GM18873 (cell line): ENCODE data around the gene ATP2B3.
A peak's percentile ranks its signal among the peaks of the same experiment; 100 is the strongest.

Source experiments
- ATAC-seq: cut with Tn5 transposase; IDR thresholded peaks from one replicate; pipeline ENCODE4 v1.9.1; 2021; ENCODE audit warnings: mild to moderate bottlenecking, moderate library complexity, moderate number of reproducible peaks; ENCODE audit not compliant: unreplicated experiment, low FRiP score

Gene ATP2B3

DNA sequence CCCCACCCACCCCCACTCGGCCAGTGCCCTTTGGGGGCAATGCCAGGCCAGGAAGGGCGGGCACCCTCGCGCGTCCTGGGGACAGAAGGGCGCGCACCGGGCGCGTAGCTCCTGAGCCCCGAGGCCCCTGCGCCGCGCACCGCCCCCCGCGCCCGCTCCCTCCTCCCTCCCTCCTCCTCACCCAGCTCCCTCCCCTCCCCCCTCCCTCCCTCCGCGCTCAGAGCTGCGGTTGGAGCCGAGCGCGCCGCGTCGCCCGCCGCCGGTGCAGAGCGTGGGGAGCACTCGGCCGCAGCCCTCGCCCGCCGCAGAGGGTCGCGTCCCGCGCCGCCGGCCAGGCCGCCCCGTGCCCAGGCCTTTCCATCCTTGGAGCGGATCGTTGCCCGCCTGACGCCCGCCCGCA, at the start of gene ATP2B3:
ATP2B3 (plus strand) TSS at position 220 of the 400 bp plus-strand sequence. CDS start 18,606 bp downstream, outside the sequence.
- no peak for ATAC-seq

DNA sequence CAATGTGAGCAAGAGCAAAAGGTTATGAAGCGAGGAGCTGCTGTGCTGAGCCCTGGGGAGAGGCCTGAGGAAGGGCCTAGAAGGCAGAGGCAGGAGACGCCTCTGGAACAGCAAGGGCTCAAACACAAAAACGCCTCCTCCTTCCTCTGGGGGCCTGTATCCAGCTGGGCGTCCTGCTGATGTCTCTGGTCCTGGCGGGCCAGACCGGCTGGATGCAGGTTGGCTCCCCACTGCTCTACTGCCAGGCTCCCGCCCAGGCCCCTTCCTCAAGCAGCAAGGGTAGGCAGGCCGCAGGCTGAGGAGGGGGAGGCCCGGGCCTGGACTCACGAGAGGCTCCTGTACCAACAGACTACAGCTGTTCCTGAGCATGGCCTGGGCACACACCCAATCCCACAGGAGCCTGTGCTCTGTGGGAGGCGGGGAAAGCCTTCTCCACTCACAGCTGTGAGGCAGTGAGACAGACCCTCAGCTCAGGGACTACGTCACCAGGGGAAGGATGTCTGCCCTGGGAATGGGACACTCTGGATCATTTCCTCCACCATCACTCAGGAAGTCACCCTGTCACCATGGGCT, 49.3 kb upstream of the ATP2B3 start:
- ATAC-seq = no peak

DNA sequence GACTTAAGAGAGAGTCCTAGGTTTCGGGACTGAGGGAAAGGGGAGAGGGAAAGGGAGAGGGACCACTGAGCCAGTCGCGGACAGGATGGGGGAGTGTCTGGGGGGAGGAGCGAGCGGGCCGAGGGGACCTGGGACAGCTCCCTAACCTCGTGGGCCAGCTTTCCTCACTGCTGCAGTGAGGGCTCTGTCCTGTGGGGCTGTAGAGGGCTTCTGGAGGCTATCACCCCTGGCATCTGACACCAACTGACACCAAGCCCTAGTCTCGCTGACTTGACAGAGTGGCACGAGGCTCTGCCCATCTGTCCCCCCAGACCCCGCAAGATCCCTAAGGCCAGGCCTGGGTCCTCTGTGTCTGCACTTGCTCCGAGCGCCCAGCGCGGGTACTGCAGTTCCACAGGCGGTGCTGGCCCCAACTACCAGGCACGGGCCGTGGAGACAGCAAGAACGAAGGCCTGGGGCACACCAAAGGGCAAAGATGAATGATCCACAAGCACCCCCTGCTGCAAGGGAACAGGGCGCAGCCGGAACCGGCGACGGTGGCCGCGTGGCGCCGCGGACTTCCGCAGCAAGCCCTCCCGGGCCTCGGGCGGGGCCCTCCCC, 47.5 kb upstream of the ATP2B3 start:
- peak; percentile 25 for ATAC-seq

DNA sequence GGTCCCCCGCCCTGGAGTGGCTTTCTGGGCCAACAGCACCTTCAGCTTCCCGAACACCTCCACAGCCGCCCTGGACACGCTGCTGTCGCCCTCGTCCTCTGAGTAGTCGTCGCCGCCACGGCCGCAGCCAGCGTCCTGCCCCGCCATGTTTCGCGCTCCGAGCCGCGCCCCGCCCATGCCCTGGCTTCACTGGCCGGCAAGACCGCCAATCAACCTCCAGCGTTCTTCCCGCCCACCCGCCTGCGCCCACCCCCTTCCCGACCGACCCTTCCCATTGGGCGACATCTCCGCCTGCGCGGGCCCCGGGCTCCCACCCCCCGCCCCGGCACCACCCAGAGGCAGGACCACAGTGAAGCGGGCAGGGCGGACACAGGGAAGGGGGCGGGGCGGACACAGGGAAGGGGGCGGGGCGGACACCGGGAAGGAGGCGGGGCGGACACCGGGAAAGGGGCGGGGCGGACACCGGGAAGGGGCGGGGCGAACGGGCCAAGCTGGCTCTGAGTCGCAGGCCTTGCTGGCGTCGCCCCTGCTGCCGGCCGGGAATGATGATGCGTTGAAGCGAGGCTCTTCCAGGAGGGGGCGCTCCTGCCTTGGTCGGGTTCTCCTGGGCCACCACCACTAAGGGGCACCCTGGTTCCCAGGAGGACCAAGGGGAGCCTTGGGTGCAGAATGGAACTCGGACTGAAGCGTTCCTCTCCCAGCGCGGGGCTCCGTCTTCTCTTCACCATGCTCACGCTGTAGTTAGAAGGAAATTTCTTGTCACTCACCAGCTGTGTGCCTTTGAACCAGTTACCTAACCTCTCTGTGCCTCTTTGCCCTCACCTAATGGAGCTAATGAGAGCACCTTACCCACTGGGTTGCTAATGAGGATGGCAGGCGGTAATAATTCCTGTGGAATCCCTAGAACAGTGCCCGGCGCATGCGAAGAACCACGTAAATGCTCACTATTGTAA, 46.8 kb upstream of the ATP2B3 start, which contains the start of gene HAUS7:
HAUS7 (minus strand) TSS at position 166 of the 953 bp plus-strand sequence; CDS start at position 147, 19 bp downstream.
- peak; percentile 70 for ATAC-seq

DNA sequence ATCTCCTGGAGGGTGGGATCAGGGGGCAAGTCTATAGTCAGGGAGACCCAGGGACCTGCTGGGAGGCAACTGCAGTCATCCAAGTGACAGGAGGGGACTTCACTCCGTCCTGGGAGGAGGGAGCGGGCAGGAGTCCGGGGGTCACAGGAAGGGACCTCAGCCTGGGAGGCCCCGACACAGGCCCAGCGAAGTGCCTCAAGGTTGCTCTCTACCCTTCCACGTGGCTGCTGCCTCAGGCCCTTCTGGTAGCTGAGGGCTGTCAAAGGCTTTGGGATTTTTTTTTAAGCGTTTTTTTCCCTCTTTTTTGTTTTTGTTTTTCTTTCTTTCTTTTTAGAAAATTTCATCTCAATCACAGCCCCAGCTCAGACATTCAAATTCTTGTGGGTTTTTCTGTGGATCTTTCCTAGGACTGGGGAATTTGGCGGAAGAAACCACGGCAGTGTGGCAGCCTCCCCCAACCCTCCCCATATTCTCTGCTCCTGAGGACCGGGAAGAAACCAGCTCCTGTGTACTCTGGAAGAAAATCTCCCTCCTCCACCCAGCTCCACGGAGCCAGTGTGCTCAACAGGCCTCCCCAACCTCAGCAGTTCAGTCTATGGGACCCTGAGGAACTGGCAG, 45.7 kb upstream of the ATP2B3 start:
- ATAC-seq = no peak

DNA sequence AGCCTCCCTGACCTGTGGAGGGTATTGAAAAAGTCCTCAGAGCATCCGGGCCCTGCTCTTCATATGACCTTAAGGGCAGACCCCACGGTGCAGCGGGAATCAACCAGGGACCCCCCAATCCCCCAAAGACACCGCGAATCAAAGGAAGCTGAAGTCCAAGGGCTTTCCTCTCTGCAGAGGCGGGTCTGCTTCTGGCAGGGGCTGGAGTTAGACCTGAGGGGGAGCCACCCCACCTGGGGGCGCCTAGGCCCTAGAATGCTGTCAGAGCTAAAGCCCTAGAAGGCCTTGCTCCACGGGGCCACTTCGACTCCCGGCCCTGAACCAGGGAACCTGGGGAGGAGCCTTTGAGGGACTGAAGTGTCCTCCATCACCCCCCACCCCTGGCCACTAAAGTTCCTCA, 44.3 kb upstream of the ATP2B3 start:
- ATAC-seq = no peak

DNA sequence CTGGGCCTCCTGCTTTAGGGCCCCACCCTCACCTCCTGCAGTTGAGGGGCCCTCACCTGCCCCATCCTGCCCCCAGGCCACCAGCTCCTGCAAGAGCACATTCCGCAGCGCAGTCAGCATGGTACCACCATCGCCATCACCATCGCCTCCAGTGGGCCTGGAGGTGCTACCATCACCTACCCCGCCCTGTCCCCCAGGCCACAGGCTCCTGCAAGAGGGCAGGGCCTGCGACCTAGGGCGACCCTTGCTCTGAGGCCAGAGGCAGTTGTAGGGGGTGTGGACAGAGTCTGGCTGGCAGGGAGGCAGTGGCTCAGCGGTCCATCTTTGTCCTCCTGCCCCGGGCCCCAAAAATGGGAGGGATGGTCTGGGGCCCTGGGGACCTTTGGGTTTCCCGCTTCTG, 43.2 kb upstream of the ATP2B3 start:
- no peak for ATAC-seq

DNA sequence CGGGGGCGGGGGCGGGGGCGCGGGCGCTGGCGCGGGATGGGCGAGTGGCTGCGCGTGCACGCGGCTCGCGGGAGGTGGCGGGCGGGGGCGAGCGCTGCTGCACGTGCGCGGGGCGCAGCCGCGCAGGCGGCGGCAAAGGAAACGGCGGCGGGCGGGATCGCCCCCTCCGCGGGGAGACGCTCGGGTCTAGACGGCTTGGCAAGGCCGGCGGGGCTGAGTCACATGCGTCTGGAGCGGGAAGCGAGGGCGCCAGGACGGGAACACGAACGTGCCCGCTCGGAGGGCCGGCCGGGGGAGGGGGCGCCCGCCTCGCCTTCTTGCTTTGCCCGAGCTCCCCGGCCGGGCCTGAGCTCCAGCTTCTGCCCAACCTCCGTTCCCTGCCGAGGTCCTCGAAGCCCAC, 42.7 kb upstream of the ATP2B3 start:
- no peak for ATAC-seq

DNA sequence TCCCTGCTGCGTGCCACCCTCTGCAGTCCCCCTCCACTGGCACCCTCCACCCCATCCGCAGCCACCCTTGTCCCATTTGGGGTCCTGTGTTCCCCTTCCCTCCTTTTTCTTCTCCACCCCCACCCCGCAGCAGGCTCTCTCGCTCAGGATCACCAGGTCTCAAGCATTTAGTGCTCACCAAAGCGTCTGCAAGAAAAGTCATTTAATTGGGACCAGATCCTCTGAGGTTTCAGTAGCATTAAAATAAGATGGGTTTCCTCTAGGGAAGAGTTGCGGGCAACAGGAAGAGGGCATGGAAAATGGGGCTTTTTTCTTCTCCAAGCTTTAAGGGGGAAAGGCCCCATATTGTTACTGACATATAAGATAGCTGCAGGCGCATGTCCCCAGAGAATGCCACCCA, 42.2 kb upstream of the ATP2B3 start:
- no peak for ATAC-seq

DNA sequence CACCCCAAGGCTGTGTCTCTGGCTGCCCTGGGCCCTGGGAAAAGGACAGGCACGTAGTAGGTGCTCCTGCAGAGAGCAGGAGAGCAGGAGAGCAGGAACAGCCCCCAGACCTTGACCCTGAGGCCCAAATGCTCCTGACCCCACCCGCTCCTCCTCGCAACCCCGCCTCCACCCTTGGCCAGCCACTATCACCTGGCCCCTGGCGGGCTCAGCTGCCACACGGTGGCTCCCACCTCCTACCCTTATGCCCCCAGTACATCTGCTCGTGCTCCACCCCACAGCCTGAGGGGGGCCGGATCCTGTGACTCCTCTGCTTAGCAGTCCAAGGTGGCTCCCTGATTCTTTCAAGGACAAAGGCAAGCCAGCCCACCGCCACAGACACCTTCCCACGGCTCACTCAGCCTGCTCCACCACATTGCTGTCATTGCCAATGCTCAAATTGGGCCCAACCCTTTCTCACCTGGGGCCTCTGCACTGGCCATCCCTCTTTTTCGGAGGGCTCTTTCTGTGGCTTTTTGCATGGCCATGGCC, 41.6 kb upstream of the ATP2B3 start:
- no peak for ATAC-seq

DNA sequence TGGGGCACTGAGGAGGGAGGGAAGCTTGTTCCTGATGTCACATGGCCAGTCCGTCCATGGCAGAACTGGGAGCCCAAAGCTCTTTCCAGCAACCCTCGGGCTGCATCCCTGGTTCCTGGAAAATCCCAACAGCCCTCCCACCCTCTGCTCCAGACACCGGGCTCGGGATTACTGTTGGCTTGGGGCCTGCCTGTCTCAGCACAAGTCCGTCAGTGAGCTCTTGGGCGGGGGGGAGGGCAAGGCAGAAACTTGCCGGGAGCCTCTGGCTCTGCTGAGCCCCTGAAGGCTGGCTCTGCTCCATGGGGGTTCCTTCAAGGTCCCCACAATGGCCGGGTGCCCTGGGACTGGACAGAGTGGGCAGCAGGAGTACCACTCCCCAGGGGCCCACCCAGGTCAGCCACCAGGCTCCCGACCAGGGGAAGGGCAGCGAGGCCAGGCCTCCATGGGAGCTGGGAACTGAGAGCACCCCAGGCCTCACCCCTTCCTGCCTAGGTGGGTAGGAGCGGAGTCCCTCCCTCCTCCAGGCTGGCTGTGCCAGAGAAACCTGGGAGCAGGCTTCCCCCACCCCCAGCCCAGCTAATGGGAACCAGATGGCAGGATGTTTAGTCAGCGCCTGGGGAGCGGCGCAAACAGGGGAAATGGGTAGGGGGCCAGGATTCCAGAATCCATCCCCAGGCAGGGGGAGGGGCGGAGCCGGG, 40.6 kb upstream of the ATP2B3 start:
- no peak for ATAC-seq

DNA sequence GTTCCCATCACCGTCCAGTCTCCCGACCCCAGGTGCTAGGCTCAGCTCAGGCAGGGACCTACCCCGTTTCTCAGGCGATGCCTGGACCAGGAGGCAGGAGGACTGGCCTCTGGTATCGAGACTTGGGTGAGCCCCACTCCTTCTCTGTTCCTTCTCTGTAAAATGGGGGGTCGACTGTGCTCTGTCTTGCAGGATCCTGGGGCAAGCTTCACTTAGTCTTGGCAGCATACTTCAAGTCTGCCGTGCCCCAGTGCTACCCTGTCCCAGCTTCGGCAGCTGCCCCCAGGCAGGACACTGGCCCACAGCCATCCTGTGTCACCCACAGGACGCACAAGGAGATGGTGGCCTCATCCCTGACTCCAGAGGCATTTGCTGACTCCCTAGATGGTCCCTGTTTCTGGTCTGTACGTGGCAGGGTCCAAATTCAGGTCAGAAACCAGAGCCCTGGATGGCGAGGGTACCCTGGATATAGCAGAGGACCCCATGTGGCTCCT, 40.0 kb upstream of the ATP2B3 start:
- ATAC-seq = no peak

DNA sequence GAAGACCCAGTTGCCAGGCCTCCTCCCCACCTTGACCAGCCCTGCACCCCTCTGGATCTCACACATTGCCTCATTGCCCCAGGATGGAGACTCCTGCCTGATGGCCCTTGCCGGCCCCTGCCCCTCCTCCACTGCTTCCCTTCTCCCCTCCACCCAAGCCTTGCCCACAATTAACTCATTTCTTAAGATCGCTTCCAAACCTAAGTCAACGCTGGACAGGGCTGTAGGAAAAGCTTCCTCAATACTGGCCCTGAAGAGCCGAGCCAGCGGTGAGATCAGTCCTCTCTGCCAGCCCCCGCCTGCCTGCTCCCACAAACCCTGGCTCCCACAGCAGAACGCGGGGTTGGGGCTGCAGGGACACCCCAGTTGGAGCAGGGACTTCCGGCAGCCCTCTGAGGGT, 39.5 kb upstream of the ATP2B3 start:
- ATAC-seq = no peak

DNA sequence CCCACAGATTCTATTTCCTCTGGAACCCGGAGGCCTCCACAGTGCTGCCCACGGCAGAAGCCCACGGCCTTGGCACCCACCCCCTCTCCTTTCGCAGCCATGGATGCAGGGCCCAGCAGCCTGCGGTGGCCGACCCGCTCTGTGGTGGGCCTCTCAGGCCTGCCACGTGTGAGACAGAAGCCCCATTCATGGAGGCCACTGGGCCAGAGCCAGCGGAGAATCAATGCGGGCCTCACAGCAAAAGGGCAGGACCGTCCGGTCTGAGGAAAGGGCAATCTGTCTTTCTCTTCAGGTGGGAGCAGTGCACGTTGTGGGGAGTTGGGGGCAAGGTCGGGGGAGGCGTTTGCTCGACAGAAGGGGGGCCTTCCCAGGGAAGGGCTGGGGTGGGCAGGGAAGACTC, 38.7 kb upstream of the ATP2B3 start:
- ATAC-seq = no peak

DNA sequence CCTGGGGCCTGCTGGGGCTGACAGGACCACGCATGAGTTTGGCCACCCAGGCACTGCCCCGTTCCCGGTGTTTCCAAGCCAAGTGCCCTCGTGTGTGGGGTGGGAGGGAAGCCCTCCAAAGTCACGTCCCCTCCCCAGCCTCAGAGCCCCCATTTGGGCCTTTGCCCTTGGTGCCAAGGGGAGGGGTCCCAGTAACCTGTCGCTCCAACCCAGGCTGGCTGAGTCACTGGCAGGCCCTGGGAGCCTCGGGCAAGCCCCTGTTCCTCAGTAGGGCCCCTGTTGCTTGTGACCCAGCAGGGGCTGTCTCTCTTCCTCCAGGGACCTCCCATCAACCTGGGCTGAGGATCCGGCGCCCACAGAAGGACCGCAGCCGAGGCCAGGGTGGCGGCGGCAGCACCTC, 36.4 kb upstream of the ATP2B3 start:
- no peak for ATAC-seq

DNA sequence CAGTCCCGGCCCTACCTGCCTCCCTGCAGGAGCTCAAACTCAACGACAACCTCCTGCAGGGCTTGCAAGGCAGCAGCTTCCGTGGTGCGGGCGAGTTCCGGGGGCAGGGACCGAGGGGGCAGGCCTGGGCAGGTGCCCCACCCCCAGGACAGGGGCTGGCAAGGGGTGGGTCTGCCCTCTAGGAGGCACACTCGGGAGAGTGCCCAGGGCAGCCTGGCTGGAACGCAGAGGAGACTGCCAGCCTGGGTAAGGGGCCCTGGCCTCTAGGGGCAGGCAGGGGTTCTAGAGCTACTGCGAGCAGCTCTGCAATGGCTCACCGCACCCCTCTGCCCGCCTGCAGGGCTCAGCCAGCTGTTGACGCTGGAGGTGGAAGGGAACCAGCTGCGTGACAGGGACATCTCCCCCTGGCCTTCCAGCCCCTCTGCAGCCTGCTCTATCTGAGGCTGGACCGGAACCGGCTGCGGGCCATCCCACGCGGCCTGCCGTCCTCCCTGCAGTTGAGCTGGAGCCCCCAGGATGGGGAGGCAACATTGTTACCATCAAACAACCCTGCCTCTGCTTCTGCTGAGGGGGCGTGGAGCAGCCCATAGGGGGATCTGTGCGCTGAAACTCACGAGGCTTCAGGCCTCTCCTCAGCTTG, 34.9 kb upstream of the ATP2B3 start:
- ATAC-seq = no peak

DNA sequence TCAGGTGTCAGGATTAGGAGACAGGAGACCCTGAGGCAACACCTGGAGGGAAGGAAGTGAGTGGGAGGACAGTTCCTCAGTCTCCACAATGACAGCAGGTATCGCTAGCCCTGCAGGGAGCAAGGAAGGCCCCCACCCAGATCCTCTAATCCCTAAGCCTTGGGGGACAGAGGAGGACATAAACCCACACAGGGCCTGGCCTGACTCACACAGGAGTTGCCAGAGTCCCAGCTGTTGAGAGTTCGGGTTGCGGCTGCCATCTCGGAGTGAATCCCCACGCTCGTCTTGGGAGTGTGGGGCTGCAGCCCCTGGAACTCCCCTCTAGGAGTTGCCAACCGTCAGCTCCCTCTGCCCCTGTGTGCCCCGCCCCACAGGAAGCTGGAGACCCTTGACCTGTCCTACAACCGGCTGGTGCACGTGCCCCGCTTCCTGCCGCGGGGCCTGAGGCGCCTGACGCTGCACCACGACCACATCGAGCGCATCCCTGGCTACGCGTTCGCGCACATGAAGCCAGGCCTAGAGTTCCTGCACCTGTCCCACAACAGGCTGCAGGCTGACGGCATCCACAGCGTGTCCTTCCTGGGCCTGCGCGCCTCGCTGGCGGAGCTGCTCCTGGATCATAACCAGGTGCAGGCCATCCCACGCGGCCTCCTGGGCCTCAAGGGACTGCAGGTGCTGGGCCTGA, 31.9 kb upstream of the ATP2B3 start:
- ATAC-seq = no peak

DNA sequence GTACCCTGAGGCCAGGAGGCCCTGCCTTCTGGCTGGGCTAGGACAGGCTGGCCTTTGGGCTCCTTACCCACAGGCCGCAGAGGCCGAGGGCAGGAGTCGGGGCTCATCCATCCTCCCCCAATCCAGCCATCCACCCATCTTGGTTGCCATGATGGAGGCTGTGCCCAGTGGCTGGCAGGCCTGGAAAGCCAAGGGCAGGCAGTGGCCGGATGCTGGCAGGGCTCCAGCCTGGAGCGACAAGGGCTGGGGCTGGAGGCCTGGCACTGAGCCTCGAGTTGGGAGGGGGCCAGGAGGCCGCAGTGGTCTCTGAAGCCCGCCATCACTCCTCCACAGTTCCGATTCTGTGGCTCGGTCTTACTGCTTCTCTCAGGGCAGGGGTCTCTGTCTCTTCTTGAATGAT, 31.3 kb upstream of the ATP2B3 start:
- ATAC-seq = no peak

DNA sequence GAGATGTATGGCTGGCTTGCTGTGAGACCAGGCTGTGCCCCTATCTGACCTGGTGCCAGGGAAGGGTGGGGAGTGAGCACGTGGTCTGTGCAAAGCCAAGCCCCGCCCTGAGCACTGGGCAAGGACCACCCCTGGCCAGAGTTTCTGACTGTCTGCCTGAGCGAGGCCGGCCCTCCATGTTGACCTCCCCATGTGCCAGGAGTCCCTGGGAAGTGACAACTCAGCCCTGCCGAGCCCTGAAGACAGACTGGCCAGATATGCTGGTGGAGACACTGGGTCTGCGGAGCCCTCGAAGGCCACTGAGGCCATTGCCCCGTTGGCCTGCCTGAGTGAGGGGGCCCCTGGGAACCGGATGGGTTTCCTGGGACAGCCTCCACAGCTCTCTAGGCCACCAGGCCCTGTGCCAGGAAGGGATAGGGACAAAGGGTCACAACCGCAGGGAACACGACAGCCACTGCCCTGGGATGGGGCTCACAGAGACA, 29.8 kb upstream of the ATP2B3 start:
- no peak for ATAC-seq
